Neuronal stem cell (in vitro differentiated cells): Measurements from ENCODE around the gene CCDC197.
A peak's percentile ranks its signal among the peaks of the same experiment; 100 is the strongest.

ENCODE experiments used
- DNase-seq: peaks from one replicate; pipeline ENCODE4 v3.0.0-alpha.2; 2013; ENCODE audit warnings: low spot score
- H2AFZ ChIP-seq: one replicate; pipeline ENCODE4 v1.6.1; 2013; ENCODE audit warnings: mild to moderate bottlenecking, low read length, inconsistent platforms
- H2AK5ac ChIP-seq: 2 replicates; pipeline ENCODE4 v1.6.1; 2013; ENCODE audit warnings: low read depth, mild to moderate bottlenecking, inconsistent platforms, low read length, moderate library complexity, mixed read lengths
- H2BK120ac ChIP-seq: 2 replicates; pipeline ENCODE4 v1.6.1; 2013; ENCODE audit warnings: low read depth, mild to moderate bottlenecking, inconsistent platforms, low read length, moderate library complexity, mixed read lengths
- H2BK12ac ChIP-seq: one replicate; pipeline ENCODE4 v1.6.1; 2013; ENCODE audit warnings: low read length, inconsistent platforms
- H2BK15ac ChIP-seq: 2 replicates; pipeline ENCODE4 v1.6.1; 2013; ENCODE audit warnings: mild to moderate bottlenecking, low read length, inconsistent platforms, mixed read lengths
- H2BK5ac ChIP-seq: one replicate; pipeline ENCODE4 v1.6.1; 2013; ENCODE audit warnings: inconsistent platforms, mild to moderate bottlenecking, low read length, moderate library complexity
- H3K14ac ChIP-seq: one replicate; pipeline ENCODE4 v1.6.1; 2013; ENCODE audit warnings: low read length, inconsistent platforms
- H3K18ac ChIP-seq: 2 replicates; pipeline ENCODE4 v1.6.1; 2013; ENCODE audit warnings: low read length, inconsistent platforms
- H3K23ac ChIP-seq: 2 replicates; pipeline ENCODE4 v1.6.1; 2013; ENCODE audit warnings: low read depth, mild to moderate bottlenecking, mixed read lengths, low read length, inconsistent platforms; ENCODE audit not compliant: poor library complexity
- H3K27ac ChIP-seq: replicated peaks from 3 replicates; pipeline ENCODE4 v1.5.1; 2013; ENCODE audit warnings: low read length, inconsistent platforms
- H3K27me3 ChIP-seq, 3 experiments: 2 replicates each; pipeline ENCODE4 v1.6.1; 2013; ENCODE audit warnings: low read length in 3 of 3, mild to moderate bottlenecking in 2 of 3, inconsistent platforms in 1 of 3, low read depth in 1 of 3, mixed read lengths in 1 of 3, moderate library complexity in 1 of 3; ENCODE audit not compliant: control insufficient read depth in 3 of 3, insufficient read depth in 3 of 3
- H3K36me3 ChIP-seq, 2 donors: replicated peaks in 1 of 2; 2 replicates each; pipeline ENCODE4 v1.6.1; 2013; ENCODE audit warnings: low read length in 2 of 2; ENCODE audit not compliant: control insufficient read depth in 2 of 2, insufficient read depth in 2 of 2
- H3K4ac ChIP-seq: 2 replicates; pipeline ENCODE4 v1.6.1; 2013; ENCODE audit warnings: inconsistent platforms, mild to moderate bottlenecking, low read length, moderate library complexity
- H3K4me1 ChIP-seq, 2 donors: 1 replicate in 1 of 2; 2 replicates in 1 of 2; pipeline ENCODE4 v1.6.1; 2013; ENCODE audit warnings: low read length in 2 of 2, low read depth in 1 of 2; ENCODE audit not compliant: control insufficient read depth in 2 of 2, insufficient read depth in 1 of 2
- H3K4me2 ChIP-seq: one replicate; pipeline ENCODE4 v1.6.1; 2013; ENCODE audit warnings: mild to moderate bottlenecking, low read length, inconsistent platforms; ENCODE audit not compliant: insufficient read depth, poor library complexity, severe bottlenecking
- H3K4me3 ChIP-seq, 2 donors: 2 replicates each; pipeline ENCODE4 v1.5.1; 2013; ENCODE audit warnings: low read length in 2 of 2, mild to moderate bottlenecking in 2 of 2, inconsistent platforms in 1 of 2, moderate library complexity in 1 of 2
- H3K79me1 ChIP-seq: one replicate; pipeline ENCODE4 v1.6.1; 2013; ENCODE audit warnings: low read depth, mild to moderate bottlenecking, inconsistent platforms, low read length, moderate library complexity
- H3K9ac ChIP-seq: one replicate; pipeline ENCODE4 v1.6.1; 2013; ENCODE audit warnings: mild to moderate bottlenecking, low read depth, low read length, inconsistent platforms; ENCODE audit not compliant: poor library complexity
- H3K9me3 ChIP-seq, 2 donors: replicated peaks in 1 of 2; 2 replicates each; pipeline versions ENCODE3 to v1.6.1; 2013; ENCODE audit warnings: low read length in 2 of 2, mild to moderate bottlenecking in 2 of 2, inconsistent platforms in 1 of 2, low read depth in 1 of 2, mixed read lengths in 1 of 2, moderate library complexity in 1 of 2; ENCODE audit not compliant: control insufficient read depth in 2 of 2, insufficient read depth in 1 of 2
- H4K8ac ChIP-seq: one replicate; pipeline ENCODE4 v1.6.1; 2013; ENCODE audit warnings: low read depth, mild to moderate bottlenecking, inconsistent platforms, low read length, moderate library complexity
- H4K91ac ChIP-seq: one replicate; pipeline ENCODE4 v1.6.1; 2013; ENCODE audit warnings: low read length, low read depth, mild to moderate bottlenecking, inconsistent platforms; ENCODE audit not compliant: poor library complexity
- WGBS, 2 donors: extraction: QIAGEN DNeasy Blood & Tissue Kit; methylation state at CpG; one replicate each; pipeline ENCODE4 v1.1.7; 2013; ENCODE audit warnings: missing lambda C conversion rate in 2 of 2, mixed read lengths in 1 of 2; ENCODE audit not compliant: insufficient read length in 2 of 2, insufficient replicate concordance in 1 of 2; ENCODE audit errors: extremely low coverage in 2 of 2; 5-methylcytosine and 5-hydroxymethylcytosine counted together

CCDC197 gene

DNA sequence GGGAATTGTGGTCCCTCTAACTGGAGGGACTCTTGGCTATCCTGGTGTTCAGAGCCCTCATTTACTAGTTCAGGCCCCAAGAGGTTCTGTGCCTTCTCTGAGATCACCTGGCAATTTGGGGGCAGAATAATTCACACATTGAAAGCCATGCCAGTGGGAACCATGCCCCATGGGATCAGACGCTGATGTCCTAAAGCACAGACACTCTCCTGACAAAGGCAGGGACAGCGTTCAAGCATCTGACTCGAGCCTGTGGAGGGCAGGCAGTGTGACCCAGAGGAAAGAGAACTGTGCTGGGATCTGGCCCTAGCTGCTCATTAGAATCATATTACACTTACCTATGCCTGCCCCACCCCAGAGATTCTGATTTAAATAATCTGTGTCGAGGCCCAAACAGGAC, 18.4 kb upstream of the CCDC197 start:
- H3K4ac ChIP-seq, result no peak overlapping the region
- no peak overlapping the region for H2AFZ ChIP-seq
- H3K36me3 ChIP-seq, result no peaks in the 10 kb centered on the region
- no peak overlapping the region for H4K91ac ChIP-seq
- no peak overlapping the region for H3K27ac ChIP-seq
- H3K9ac ChIP-seq, result no peak overlapping the region
- no peaks in the 10 kb centered on the region for H3K9me3 ChIP-seq
- DNase-seq, result no peak
- no peak overlapping the region for H2BK15ac ChIP-seq
- no peak overlapping the region for H2BK12ac ChIP-seq
- no peak overlapping the region for H2BK120ac ChIP-seq
- no peak overlapping the region for H3K4me2 ChIP-seq
- H3K79me1 ChIP-seq, result no peaks in the 10 kb centered on the region
- no peak overlapping the region for H2BK5ac ChIP-seq
- H3K4me1 ChIP-seq, result peaks cover 0 to 14% of the 10 kb centered on the region in 2 donors
- H3K23ac ChIP-seq, result no peak overlapping the region
- H4K8ac ChIP-seq, result no peak overlapping the region
- no peak overlapping the region for H3K4me3 ChIP-seq
- no peak overlapping the region for H2AK5ac ChIP-seq
- no peak overlapping the region for H3K14ac ChIP-seq
- H3K18ac ChIP-seq, result no peak overlapping the region
- peaks cover 0 to 7% (median 0%) of the 10 kb centered on the region in 3 experiments for H3K27me3 ChIP-seq
- no CpG with 5 or more reads among the region's 4 CpGs for WGBS, 2 donors

DNA sequence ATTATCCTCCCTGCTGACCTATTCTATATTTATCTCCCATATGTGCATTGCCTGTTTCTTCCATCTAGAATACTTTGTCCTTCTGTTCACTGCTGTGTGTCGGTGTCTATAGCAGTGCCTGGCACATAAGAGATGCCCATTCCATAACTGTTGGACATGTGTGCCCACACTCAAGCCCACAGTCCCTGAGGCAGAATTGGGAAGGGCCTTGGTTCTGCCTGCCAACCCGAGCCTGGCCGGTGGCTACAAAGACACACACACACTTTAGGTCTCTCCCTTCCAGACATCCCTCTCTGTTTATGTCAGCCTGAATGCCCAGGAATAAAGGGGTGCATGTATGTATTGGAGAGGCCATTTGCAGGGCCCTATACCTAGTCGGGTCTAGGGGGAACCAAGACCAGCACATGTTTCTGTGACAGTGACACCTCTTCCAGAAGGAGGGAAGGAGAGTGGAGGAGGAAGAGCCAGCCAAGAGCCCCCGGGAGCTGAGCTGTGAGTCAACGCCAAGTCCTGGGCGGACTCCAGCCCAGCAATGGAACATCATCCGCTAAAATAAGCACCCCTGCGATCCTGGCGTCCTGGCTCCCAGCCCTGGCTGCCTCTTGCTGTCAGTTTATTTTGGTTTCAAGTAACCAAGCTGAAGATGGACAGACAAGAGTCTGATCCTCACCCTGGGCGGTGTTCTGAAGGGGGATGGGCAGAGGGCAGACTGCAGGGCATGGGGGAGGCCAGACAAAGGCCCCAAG, 16.5 kb upstream of the CCDC197 start:
- H3K18ac ChIP-seq, result peak overlapping the region; percentile 42
- H2BK120ac ChIP-seq, result no peak overlapping the region
- peak overlapping the region; percentile 2 for H3K14ac ChIP-seq
- no peak overlapping the region for H2BK12ac ChIP-seq
- no peak overlapping the region for H4K8ac ChIP-seq
- no peaks in the 10 kb centered on the region for H3K9me3 ChIP-seq
- WGBS, 2 donors, result no CpG with 5 or more reads among the region's 11 CpGs
- H3K23ac ChIP-seq, result peak overlapping the region; percentile 13
- H3K79me1 ChIP-seq, result no peaks in the 10 kb centered on the region
- H2AK5ac ChIP-seq, result peak overlapping the region; percentile 13
- no peak overlapping the region for H3K4me2 ChIP-seq
- no peak overlapping the region for H3K4me3 ChIP-seq
- DNase-seq, result no peak
- H3K9ac ChIP-seq, result no peak overlapping the region
- no peaks in the 10 kb centered on the region for H3K36me3 ChIP-seq
- H3K27ac ChIP-seq, result no peak overlapping the region
- no peak overlapping the region for H2BK15ac ChIP-seq
- H3K4ac ChIP-seq, result no peak overlapping the region
- H2BK5ac ChIP-seq, result no peak overlapping the region
- H2AFZ ChIP-seq, result no peak overlapping the region
- H3K4me1 ChIP-seq, result peaks cover 0 to 18% of the 10 kb centered on the region in 2 donors
- no peak overlapping the region for H4K91ac ChIP-seq
- peaks cover 0 to 4% (median 0%) of the 10 kb centered on the region in 3 experiments for H3K27me3 ChIP-seq

DNA sequence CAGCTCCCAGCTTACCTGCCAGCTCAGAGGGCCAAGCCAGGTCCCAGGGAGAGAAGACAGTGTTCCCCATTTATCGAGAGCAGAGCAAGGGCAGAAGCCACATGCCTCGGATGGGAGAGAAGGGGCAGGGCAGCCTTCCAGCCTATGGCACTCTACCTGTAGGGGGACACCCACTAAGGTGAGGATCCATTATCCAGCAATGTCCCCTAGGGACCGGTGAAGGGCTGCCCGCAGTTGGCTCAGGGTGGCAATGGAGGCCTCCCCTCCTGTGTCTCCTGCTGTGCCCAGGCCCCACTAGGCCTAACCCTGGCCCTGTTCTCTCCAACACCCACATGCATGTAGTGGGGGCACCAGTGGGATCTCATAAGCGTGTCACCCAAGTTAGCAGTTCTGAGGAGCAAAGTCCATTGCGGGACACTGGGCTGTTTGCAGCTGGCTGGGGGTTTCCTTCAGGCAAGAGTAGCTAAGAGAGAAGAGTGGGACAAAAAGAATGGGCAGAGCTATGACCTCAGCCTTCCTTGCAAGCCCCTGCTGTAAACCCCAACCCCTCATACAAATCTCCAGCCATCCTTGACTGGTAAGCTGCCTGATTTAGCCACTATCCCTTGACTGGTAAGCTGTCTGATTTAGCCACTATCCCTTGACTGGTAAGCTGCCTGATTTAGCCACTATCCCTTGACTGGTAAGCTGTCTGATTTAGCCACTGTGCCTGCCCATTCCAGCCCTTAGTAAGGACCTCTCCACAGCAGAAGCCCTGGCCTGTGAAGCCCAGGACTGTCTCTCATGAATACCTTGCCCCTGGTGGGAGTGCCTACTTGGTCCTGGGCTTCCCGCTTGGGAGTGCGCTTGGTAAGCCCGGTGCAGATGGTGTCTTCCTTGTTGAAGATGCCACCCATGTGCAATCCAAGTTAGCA, 15.5 kb upstream of the CCDC197 start:
- Histone ChIP-seq H3K79me1 (no peaks in the 10 kb centered on the region), H3K4me1 (peaks cover 0 to 18% of the 10 kb centered on the region in 2 donors), H3K4me2 (no peak overlapping the region), H3K4ac (no peak overlapping the region), H3K9ac (no peak overlapping the region), H3K9me3 (no peaks in the 10 kb centered on the region), H3K4me3 (no peak overlapping the region), H3K36me3 (no peaks in the 10 kb centered on the region), H3K14ac (peak overlapping the region; percentile 26), H4K8ac (no peak overlapping the region), H3K27ac (no peak overlapping the region), H2BK120ac (no peak overlapping the region), H3K27me3 (peaks cover 0 to 4% (median 0%) of the 10 kb centered on the region in 3 experiments), H2AFZ (no peak overlapping the region), H2BK5ac (no peak overlapping the region), H2AK5ac (no peak overlapping the region), H3K23ac (peak overlapping the region; percentile 13), H2BK12ac (peak overlapping the region; percentile 70), H3K18ac (peak overlapping the region; percentile 81), H4K91ac (no peak overlapping the region), H2BK15ac (peak overlapping the region; percentile 72)
- WGBS, 2 donors, result no CpG with 5 or more reads among the region's 9 CpGs
- DNase-seq, result no peak
